ENCODE measurements around the gene UBR2.

- TF ChIP-seq POLR2A (IDR thresholded peaks at IDR 0.05) (no peak), CTCF (IDR thresholded peaks at IDR 0.05) (no peak)
Observed at GRCh38 chr6:42690872-42691271, 127.0 kb downstream of the UBR2 start.

Data from tibial nerve (tissue), 3 donors.